Gastrocnemius medialis (tissue), 4 donors: ENCODE measurements around the gene FIBIN. TPM values are rescaled to one million over a fixed set of nuclear protein-coding genes. Genes with fewer than 3 reads are reported as not detected.

Experiments used
- ATAC-seq, 2 donors: fragments of 150-250 bp; one replicate each; pipeline ENCODE4 v1.9.1; 2016
- DNase-seq, 2 donors: peaks; one replicate each; pipeline ENCODE4 v3.0.0-alpha.2; 2019
- H3K27ac ChIP-seq, 4 donors: fragments of 200-600 bp; sonication (generic); 1 replicate in 1 of 4; 2 replicates in 3 of 4; pipeline ENCODE4 v1.5.1; 2016 to 2018; ENCODE audit warnings: mild to moderate bottlenecking in 2 of 4, moderate library complexity in 1 of 4
- H3K27me3 ChIP-seq, 3 donors: fragments of 200-600 bp; sonication (generic) in 2 of 3; 1 replicate in 1 of 3; 2 replicates in 2 of 3; pipeline versions ENCODE4 v1.5.1 to v1.6.0; 2016 to 2019; ENCODE audit warnings: mild to moderate bottlenecking in 1 of 3, moderate library complexity in 1 of 3
- H3K36me3 ChIP-seq, 2 donors: fragments of 200-600 bp; sonication (generic) in 1 of 2; one replicate each; pipeline ENCODE4 v1.5.1; 2017 to 2018
- H3K4me1 ChIP-seq, 2 donors: fragments of 200-600 bp; sonication (generic) in 1 of 2; one replicate each; pipeline ENCODE4 v1.5.1; 2016 to 2017; ENCODE audit warnings: mild to moderate bottlenecking in 2 of 2
- H3K4me3 ChIP-seq, 4 donors: fragments of 200-600 bp; sonication (generic) in 3 of 4; 1 replicate in 1 of 4; 2 replicates in 3 of 4; pipeline ENCODE4 v1.5.1; 2016 to 2019; ENCODE audit warnings: mild to moderate bottlenecking in 2 of 4
- H3K9me3 ChIP-seq, 3 donors: fragments of 200-600 bp; sonication (generic) in 2 of 3; 1 replicate in 1 of 3; 2 replicates in 2 of 3; pipeline ENCODE4 v1.5.1; 2016 to 2019
- CTCF ChIP-seq, 5 experiments: fragments of 450-650 bp in 3 of 5; fragments of 200-600 bp in 2 of 5; sonication (generic) in 2 of 5; IDR thresholded peaks in 4 of 5; conservative IDR thresholded peaks in 1 of 5; 1 replicate in 4 of 5; 2 replicates in 1 of 5; pipeline ENCODE4 v1.5.1; 2016 to 2019; ENCODE audit warnings: antibody characterized with exemption in 5 of 5, mild to moderate bottlenecking in 3 of 5, moderate library complexity in 3 of 5
- POLR2A ChIP-seq, 2 donors: fragments of 450-650 bp; IDR thresholded peaks; one replicate each; pipeline ENCODE4 v1.6.1; 2017; ENCODE audit warnings: antibody characterized with exemption in 2 of 2, mild to moderate bottlenecking in 2 of 2, moderate library complexity in 2 of 2
- in situ Hi-C, 4 donors: fragments of 200-750 bp; cut with MboI; loops; one replicate each; pipeline versions ENCODE4 v1.15.0 to v1.8.0; 2017; ENCODE audit warnings: low sequenced_read_pairs in 4 of 4
- intact Hi-C: fragments of 100-400 bp; cut with DNase I; formaldehyde crosslinking; loops from one replicate; pipeline ENCODE4 v1.15.1; 2023; ENCODE audit warnings: low total_unique reads
- total RNA-seq, 4 donors: library from RNA; depleted of rRNA; stranded (reverse); fragments of >200 nt; gene quantifications; one replicate each; pipeline versions ENCODE4 v1.1.0 to v1.2.3, GENCODE V29; 2016

The FIBIN gene
- total RNA-seq, 4 donors from 2014 or later = 10.7 to 23.6 (median 21.3) TPM

- TF ChIP-seq POLR2A (IDR thresholded peaks at IDR 0.05) = no peak
- TF ChIP-seq CTCF (IDR thresholded peaks at IDR 0.05 in 4 of 5, conservative IDR thresholded peaks at IDR 0.05 in 1 of 5) = no peak
- DNase-seq (no peak), ATAC-seq (no peak)
- H3K27me3 ChIP-seq = no peaks in the 10 kb centered on the region
- intact Hi-C loops (no loop called here), in situ Hi-C loops (no loop called here)
- no peak overlapping the region for H3K27ac ChIP-seq
- H3K4me3 ChIP-seq = no peak overlapping the region
- no peaks in the 10 kb centered on the region for H3K36me3 ChIP-seq
- no peaks in the 10 kb centered on the region for H3K9me3 ChIP-seq
- H3K4me1 ChIP-seq = no peaks in the 10 kb centered on the region
Observed at GRCh38 chr11:27022659-27023251, 28.8 kb downstream of the FIBIN start.

GRCh38 chr11:27024865-27025264 lies 31.0 kb downstream of the FIBIN start:
- no peak for TF ChIP-seq CTCF (IDR thresholded peaks at IDR 0.05 in 4 of 5, conservative IDR thresholded peaks at IDR 0.05 in 1 of 5)
- no peak for TF ChIP-seq POLR2A (IDR thresholded peaks at IDR 0.05)
- DNase-seq (no peak), ATAC-seq (no peak)
- no peak overlapping the region for H3K27ac ChIP-seq
- no peak overlapping the region for H3K4me3 ChIP-seq
- H3K36me3 ChIP-seq = no peaks in the 10 kb centered on the region
- intact Hi-C loops (no loop called here), in situ Hi-C loops (no loop called here)
- no peaks in the 10 kb centered on the region for H3K9me3 ChIP-seq
- H3K4me1 ChIP-seq = no peaks in the 10 kb centered on the region
- no peaks in the 10 kb centered on the region for H3K27me3 ChIP-seq

DNA sequence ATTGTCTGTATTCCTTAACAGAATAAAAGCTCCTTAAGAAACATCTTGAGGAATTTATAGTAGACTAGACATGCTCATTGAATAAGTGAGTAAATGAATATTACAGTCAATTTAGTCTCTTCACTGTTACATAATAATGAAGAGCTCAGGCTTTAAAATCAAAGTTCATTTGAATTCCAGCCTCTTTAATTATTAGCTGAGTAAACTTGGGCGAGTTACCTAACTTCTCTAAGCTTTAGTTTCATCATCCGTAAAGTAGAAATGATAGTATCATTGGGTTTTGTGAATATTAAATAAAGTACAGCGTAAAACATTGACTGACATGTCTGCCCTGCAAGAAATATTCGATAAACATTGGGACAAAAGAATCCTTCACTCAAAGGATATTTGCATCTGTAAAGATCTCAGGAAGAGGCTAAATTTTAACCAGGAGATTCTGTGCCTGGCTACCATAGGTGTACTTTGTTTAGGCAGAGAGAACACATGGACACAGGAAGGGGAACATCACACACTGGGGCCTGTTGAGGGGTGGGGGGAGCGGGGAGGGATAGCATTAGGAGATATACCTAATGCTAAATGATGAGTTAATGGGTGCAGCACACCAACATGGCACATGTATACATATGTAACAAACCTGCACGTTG lies 31.5 kb downstream of the FIBIN start:
- TF ChIP-seq POLR2A (IDR thresholded peaks at IDR 0.05) (no peak), CTCF (IDR thresholded peaks at IDR 0.05 in 4 of 5, conservative IDR thresholded peaks at IDR 0.05 in 1 of 5) (no peak)
- intact Hi-C loops = no loop called here

GRCh38 chr11:27025957-27026733 lies 32.2 kb downstream of the FIBIN start:
- TF ChIP-seq POLR2A (IDR thresholded peaks at IDR 0.05) (no peak), CTCF (IDR thresholded peaks at IDR 0.05 in 4 of 5, conservative IDR thresholded peaks at IDR 0.05 in 1 of 5) (no peak)
- in situ Hi-C loops (no loop called here), intact Hi-C loops (no loop called here)
- ATAC-seq (no peak), DNase-seq (no peak)
- H3K27ac ChIP-seq = no peak overlapping the region
- no peaks in the 10 kb centered on the region for H3K9me3 ChIP-seq
- H3K4me1 ChIP-seq = no peaks in the 10 kb centered on the region
- no peaks in the 10 kb centered on the region for H3K36me3 ChIP-seq
- H3K27me3 ChIP-seq = no peaks in the 10 kb centered on the region
- H3K4me3 ChIP-seq = no peak overlapping the region

More for the DNA sequence above, 31.5 kb downstream of the FIBIN start:
- DNase-seq = no peak
- H3K36me3 ChIP-seq = no peaks in the 10 kb centered on the region
- H3K27me3 ChIP-seq = no peaks in the 10 kb centered on the region
- H3K4me1 ChIP-seq = no peaks in the 10 kb centered on the region
- no peak for ATAC-seq
- no peak overlapping the region for H3K4me3 ChIP-seq
- no peaks in the 10 kb centered on the region for H3K9me3 ChIP-seq
- in situ Hi-C loops = no loop called here
- H3K27ac ChIP-seq = no peak overlapping the region
